DOHH2 (cell line): ENCODE results near the gene SREBF2.

Experiments
- EZH2phosphoT487 ChIP-seq: fragments of 200-600 bp; sonication (generic); IDR thresholded peaks from 2 replicates; pipeline ENCODE4 v1.6.1; 2017; ENCODE audit warnings: borderline replicate concordance, mild to moderate bottlenecking, antibody characterized with exemption, low read length, moderate library complexity, mixed read lengths
- TF ChIP-seq, protein P1 (sequence below): fragments of 200-600 bp; sonication (generic); IDR thresholded peaks from one replicate; pipeline ENCODE4 v1.5.1; 2014; ENCODE audit warnings: antibody characterized with exemption, mild to moderate bottlenecking, low read depth, low read length; ENCODE audit not compliant: poor library complexity, severe bottlenecking

DNA sequence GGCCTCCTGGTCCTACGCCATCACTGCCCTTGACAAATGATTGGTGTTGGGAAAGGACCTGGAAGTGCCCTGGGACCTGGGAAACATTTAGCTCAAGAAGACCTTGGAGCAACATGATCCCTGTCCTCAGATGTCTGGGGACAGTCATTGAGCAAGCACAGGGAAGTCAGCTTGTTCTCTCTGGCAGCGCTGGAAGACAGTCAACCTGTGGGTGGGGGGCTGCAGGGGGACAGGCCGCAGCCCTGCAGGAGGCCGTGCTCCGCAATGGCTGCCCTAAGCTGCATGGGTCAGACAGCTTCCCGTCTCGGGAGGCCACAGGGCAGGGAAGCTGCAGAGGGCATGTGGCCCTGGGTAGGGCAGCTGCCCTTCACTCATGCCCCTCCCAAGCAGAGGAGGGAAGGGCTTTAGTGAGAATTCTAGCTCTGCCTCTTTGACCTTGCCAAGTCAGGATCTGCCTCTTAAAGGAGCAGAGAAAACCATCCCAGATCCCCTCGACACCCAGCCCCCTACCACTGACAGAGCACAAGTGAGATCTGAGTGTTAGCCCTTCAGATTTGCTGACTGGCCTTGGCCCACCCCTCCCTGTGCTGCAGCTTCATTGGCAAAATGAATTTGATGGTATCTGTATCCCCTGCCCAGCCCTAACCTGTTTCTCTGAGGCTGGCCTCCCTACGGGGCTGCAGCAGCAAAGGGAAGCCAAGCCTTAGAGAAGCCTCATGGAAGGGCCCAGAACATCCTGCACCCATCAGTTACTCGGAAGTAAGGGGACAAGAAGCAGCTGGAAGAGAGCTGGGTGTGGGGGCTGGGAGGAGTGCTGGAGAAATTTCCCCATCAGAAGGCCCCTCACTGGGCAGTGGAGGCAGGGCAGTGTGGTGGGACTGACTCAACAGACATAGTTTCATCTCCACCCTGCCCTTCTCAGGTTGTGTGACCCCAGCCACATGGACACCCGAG, 6.2 kb upstream of the SREBF2 start:
- TF ChIP-seq, protein P1, sequence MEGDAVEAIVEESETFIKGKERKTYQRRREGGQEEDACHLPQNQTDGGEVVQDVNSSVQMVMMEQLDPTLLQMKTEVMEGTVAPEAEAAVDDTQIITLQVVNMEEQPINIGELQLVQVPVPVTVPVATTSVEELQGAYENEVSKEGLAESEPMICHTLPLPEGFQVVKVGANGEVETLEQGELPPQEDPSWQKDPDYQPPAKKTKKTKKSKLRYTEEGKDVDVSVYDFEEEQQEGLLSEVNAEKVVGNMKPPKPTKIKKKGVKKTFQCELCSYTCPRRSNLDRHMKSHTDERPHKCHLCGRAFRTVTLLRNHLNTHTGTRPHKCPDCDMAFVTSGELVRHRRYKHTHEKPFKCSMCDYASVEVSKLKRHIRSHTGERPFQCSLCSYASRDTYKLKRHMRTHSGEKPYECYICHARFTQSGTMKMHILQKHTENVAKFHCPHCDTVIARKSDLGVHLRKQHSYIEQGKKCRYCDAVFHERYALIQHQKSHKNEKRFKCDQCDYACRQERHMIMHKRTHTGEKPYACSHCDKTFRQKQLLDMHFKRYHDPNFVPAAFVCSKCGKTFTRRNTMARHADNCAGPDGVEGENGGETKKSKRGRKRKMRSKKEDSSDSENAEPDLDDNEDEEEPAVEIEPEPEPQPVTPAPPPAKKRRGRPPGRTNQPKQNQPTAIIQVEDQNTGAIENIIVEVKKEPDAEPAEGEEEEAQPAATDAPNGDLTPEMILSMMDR, result no peak
- TF ChIP-seq EZH2phosphoT487, result no peak
